HL-60 (cell line): Measurements from ENCODE around the gene LAP3.

ENCODE experiments used
- POLR2AphosphoS5 ChIP-seq: IDR thresholded peaks from 2 replicates; pipeline ENCODE4 v1.6.1; 2012; ENCODE audit warnings: low read depth
- SPI1 ChIP-seq: IDR thresholded peaks from 2 replicates; pipeline ENCODE4 v1.6.1; 2012; ENCODE audit warnings: low read depth, mild to moderate bottlenecking, borderline replicate concordance
- TF ChIP-seq, protein P1 (sequence below): IDR thresholded peaks from one replicate; pipeline ENCODE4 v1.5.1; 2011; ENCODE audit warnings: low read length, control low read depth, inconsistent platforms; ENCODE audit not compliant: insufficient read depth
- TF ChIP-seq, protein P2 (sequence below): IDR thresholded peaks from 2 replicates; pipeline ENCODE4 v1.6.1; 2012; ENCODE audit warnings: low read depth; ENCODE audit not compliant: insufficient replicate concordance

DNA sequence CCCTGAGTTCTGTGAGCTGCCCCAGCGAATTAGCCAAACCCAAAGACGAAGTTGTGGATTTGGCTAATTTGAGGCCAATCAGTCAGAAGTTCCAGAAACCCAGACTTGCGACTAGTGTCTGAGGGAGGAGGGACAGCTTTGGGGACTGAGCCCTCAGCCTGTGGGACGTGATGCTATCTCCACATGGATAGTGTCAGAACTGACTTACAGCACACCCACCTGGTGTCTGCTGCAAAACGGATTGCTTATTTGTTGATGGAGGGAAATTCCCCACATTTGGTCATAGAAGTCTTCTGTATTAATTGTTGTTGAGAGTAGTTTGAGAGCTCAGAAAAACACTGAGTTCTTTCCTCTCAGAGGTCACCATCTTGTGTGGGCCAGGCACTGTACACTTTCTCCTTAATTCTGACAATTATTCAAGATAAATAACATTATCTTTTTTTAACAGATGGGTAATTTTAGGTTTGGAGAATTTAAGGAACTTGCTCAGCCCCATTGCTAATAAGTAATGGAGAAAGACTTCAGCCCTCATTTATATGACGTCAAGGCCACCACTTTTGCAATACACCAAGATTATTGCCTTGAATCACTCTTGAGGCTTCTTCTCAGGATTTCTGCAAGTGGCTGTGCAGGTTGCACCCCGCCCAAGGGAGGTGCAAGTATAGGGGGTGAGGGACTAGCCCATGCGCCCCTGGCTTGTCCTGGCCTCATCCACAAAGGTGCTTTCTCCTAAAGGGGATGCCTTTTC lies 45.3 kb upstream of the LAP3 start:
- TF ChIP-seq POLR2AphosphoS5 (no peak), SPI1 (no peak)
- TF ChIP-seq, protein P1, sequence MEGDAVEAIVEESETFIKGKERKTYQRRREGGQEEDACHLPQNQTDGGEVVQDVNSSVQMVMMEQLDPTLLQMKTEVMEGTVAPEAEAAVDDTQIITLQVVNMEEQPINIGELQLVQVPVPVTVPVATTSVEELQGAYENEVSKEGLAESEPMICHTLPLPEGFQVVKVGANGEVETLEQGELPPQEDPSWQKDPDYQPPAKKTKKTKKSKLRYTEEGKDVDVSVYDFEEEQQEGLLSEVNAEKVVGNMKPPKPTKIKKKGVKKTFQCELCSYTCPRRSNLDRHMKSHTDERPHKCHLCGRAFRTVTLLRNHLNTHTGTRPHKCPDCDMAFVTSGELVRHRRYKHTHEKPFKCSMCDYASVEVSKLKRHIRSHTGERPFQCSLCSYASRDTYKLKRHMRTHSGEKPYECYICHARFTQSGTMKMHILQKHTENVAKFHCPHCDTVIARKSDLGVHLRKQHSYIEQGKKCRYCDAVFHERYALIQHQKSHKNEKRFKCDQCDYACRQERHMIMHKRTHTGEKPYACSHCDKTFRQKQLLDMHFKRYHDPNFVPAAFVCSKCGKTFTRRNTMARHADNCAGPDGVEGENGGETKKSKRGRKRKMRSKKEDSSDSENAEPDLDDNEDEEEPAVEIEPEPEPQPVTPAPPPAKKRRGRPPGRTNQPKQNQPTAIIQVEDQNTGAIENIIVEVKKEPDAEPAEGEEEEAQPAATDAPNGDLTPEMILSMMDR = no peak
- TF ChIP-seq, protein P2, sequence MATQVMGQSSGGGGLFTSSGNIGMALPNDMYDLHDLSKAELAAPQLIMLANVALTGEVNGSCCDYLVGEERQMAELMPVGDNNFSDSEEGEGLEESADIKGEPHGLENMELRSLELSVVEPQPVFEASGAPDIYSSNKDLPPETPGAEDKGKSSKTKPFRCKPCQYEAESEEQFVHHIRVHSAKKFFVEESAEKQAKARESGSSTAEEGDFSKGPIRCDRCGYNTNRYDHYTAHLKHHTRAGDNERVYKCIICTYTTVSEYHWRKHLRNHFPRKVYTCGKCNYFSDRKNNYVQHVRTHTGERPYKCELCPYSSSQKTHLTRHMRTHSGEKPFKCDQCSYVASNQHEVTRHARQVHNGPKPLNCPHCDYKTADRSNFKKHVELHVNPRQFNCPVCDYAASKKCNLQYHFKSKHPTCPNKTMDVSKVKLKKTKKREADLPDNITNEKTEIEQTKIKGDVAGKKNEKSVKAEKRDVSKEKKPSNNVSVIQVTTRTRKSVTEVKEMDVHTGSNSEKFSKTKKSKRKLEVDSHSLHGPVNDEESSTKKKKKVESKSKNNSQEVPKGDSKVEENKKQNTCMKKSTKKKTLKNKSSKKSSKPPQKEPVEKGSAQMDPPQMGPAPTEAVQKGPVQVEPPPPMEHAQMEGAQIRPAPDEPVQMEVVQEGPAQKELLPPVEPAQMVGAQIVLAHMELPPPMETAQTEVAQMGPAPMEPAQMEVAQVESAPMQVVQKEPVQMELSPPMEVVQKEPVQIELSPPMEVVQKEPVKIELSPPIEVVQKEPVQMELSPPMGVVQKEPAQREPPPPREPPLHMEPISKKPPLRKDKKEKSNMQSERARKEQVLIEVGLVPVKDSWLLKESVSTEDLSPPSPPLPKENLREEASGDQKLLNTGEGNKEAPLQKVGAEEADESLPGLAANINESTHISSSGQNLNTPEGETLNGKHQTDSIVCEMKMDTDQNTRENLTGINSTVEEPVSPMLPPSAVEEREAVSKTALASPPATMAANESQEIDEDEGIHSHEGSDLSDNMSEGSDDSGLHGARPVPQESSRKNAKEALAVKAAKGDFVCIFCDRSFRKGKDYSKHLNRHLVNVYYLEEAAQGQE = no peak
